ENCODE measurements around the gene CALHM4. TPM values are rescaled to one million over a fixed set of nuclear protein-coding genes. Genes with fewer than 3 reads are reported as not detected.

The CALHM4 gene
- total and polyA plus RNA-seq, 2 of the 8 experiments (the other 6 are each of a cell fraction or from before 2014, with no cell fraction given) = not detected

DNA sequence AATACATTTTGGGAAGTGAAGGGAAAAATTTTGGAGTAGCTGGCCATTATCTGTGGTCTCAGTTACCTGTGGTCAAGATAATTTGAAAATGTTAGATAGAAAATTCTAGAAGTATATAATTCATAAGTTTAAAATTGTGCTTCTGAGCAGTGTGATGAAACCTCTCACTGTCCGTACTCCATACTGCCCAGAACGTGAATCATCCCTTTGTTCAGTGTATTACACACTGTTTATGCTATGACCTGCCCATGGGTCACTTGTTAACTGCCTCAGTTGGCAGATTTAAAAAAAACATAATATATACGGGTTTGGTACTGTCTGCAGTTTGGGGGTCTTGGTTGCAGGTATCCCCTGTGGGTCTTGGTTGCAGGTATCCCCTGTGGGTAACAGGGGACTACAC, 46.2 kb upstream of the CALHM4 start:
- CTCF ChIA-PET (ENCODE audit: partially characterized antibody) = interaction anchor here (1.0 kb wide), 1 partner anchor 10 kb away, joined by 3 read pairs; no protein-coding TSS in a partner anchor
- H2BK15ac ChIP-seq (ENCODE audit: low read length) = no peak overlapping the region
- 79% methylated on average over 3 of the region's 3 CpGs; no CpG with 5 or more reads in 1 of the 2 experiments for WGBS, 2 experiments (ENCODE audit: extremely low coverage in 1 of 2, insufficient coverage in 1 of 2, insufficient read length in 1 of 2, insufficient replicate concordance in 2 of 2, low coverage in 1 of 2, low lambda C conversion rate in 2 of 2, missing lambda C conversion rate in 1 of 2)
- TF ChIP-seq KDM4A (IDR thresholded peaks at IDR 0.05; ENCODE audit: low read depth, low read length, severe bottlenecking) (no peak), KDM1A (IDR thresholded peaks at IDR 0.05; ENCODE audit: borderline replicate concordance, low read length) (no peak), SAP30 (IDR thresholded peaks at IDR 0.05; ENCODE audit: insufficient read depth, insufficient replicate concordance, low read length) (no peak), CBX5 (IDR thresholded peaks at IDR 0.05; ENCODE audit: low read depth, low read length) (no peak), SIRT6 (IDR thresholded peaks at IDR 0.05; ENCODE audit: low read length) (no peak), KDM5A (IDR thresholded peaks at IDR 0.05; ENCODE audit: low read length) (no peak), RNF2 (IDR thresholded peaks at IDR 0.05; ENCODE audit: borderline replicate concordance, low read depth, low read length, missing control alignments, poor library complexity, severe bottlenecking) (no peak), RXRA (IDR thresholded peaks at IDR 0.05; ENCODE audit: insufficient read depth, low read depth, low read length) (no peak), SP2 (IDR thresholded peaks at IDR 0.05; ENCODE audit: low read length) (no peak)
- TF ChIP-seq, protein P1, sequence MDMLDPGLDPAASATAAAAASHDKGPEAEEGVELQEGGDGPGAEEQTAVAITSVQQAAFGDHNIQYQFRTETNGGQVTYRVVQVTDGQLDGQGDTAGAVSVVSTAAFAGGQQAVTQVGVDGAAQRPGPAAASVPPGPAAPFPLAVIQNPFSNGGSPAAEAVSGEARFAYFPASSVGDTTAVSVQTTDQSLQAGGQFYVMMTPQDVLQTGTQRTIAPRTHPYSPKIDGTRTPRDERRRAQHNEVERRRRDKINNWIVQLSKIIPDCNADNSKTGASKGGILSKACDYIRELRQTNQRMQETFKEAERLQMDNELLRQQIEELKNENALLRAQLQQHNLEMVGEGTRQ (IDR thresholded peaks at IDR 0.05; ENCODE audit: low read length) = no peak
- TF ChIP-seq, protein P2, sequence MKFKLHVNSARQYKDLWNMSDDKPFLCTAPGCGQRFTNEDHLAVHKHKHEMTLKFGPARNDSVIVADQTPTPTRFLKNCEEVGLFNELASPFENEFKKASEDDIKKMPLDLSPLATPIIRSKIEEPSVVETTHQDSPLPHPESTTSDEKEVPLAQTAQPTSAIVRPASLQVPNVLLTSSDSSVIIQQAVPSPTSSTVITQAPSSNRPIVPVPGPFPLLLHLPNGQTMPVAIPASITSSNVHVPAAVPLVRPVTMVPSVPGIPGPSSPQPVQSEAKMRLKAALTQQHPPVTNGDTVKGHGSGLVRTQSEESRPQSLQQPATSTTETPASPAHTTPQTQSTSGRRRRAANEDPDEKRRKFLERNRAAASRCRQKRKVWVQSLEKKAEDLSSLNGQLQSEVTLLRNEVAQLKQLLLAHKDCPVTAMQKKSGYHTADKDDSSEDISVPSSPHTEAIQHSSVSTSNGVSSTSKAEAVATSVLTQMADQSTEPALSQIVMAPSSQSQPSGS (IDR thresholded peaks at IDR 0.05; ENCODE audit: low read length) = no peak

More for the DNA sequence above, 46.2 kb upstream of the CALHM4 start:
- H2BK5ac ChIP-seq (ENCODE audit: low read depth, low read length) = no peak overlapping the region
- POLR2A ChIA-PET (ENCODE audit: partially characterized antibody) = no interaction called here
- no peak overlapping the region for H4K91ac ChIP-seq (replicated peaks; ENCODE audit: insufficient read length, low read length)
- no peak overlapping the region for H2AFZ ChIP-seq (ENCODE audit: low read length)
- H4K20me1 ChIP-seq (replicated peaks in 1 of 2; ENCODE audit: control insufficient read depth in 1 of 2, insufficient read depth in 2 of 2, low read length in 2 of 2) = no peaks in the 10 kb centered on the region
- no peak overlapping the region for H3K4me2 ChIP-seq (ENCODE audit: insufficient read depth in 1 of 2, low read depth in 2 of 2, low read length in 2 of 2)
- no peaks in the 10 kb centered on the region for H3K36me3 ChIP-seq (ENCODE audit: control insufficient read depth in 2 of 4, insufficient read depth in 4 of 4, low read length in 3 of 4)
- no peak overlapping the region for H3K14ac ChIP-seq (ENCODE audit: insufficient read length)
- H3K9me3 ChIP-seq (ENCODE audit: insufficient read depth in 2 of 2, low read depth in 1 of 2, low read length in 1 of 2) = no peaks in the 10 kb centered on the region
- H3K23ac ChIP-seq (ENCODE audit: insufficient read length) = no peak overlapping the region
- H3K27me3 ChIP-seq (replicated peaks in 1 of 4; ENCODE audit: control insufficient read depth in 3 of 4, extremely low read depth in 1 of 4, insufficient read depth in 3 of 4, low read length in 3 of 4) = no peaks in the 10 kb centered on the region
- no peak overlapping the region for H3K27ac ChIP-seq (ENCODE audit: low read depth, low read length)
- H3K79me2 ChIP-seq (ENCODE audit: control insufficient read depth in 1 of 2, insufficient read depth in 2 of 2, low read length in 2 of 2) = no peaks in the 10 kb centered on the region
- H2BK120ac ChIP-seq (replicated peaks; ENCODE audit: low read depth, low read length) = no peak overlapping the region
- H3K4me3 ChIP-seq (ENCODE audit: extremely low read depth in 1 of 4, insufficient read depth in 2 of 4, low read depth in 3 of 4, low read length in 4 of 4) = no peak overlapping the region
- no peak overlapping the region for H3K4ac ChIP-seq (replicated peaks; ENCODE audit: insufficient read length, low read depth, low read length)
- H3K56ac ChIP-seq (replicated peaks; ENCODE audit: insufficient read length, low read depth, low read length) = no peak overlapping the region
- H2BK20ac ChIP-seq (ENCODE audit: low read length) = no peak overlapping the region
- no peaks in the 10 kb centered on the region for H3K79me1 ChIP-seq (ENCODE audit: low read depth, low read length)
- FAIRE-seq = no peak
- H2AK5ac ChIP-seq (ENCODE audit: low read depth, low read length) = no peak overlapping the region
- no peaks in the 10 kb centered on the region for H3K23me2 ChIP-seq (ENCODE audit: low read depth, low read length)
- H4K8ac ChIP-seq (ENCODE audit: extremely low read depth, insufficient read depth, low read length) = no peak overlapping the region
- no peak overlapping the region for H3K9ac ChIP-seq (replicated peaks in 1 of 4; ENCODE audit: extremely low read depth in 1 of 4, low read depth in 3 of 4, low read length in 3 of 4)
- H3K18ac ChIP-seq (ENCODE audit: extremely low read depth, low read length) = no peak overlapping the region
- no peak for DNase-seq (ENCODE audit: low read depth in 1 of 2, low spot score in 2 of 2)
- H3K4me1 ChIP-seq (replicated peaks in 1 of 4; ENCODE audit: control insufficient read depth in 3 of 4, insufficient read depth in 4 of 4, low read length in 3 of 4) = peaks cover 0 to 7% (median 4%) of the 10 kb centered on the region in 4 experiments; a peak in 4 of 7 replicates
- no peak overlapping the region for H2BK12ac ChIP-seq (ENCODE audit: low read depth, low read length)
- H4K5ac ChIP-seq (ENCODE audit: insufficient read length, low read depth, low read length) = no peak overlapping the region
